ENCODE results near the gene OSGIN1. TPM values are rescaled to one million over a fixed set of nuclear protein-coding genes. Genes with fewer than 3 reads are reported as not detected.

The OSGIN1 gene
- total RNA-seq, 1 experiment from 2014 or later = 13.9 TPM

GRCh38 chr16:83974475-83974874 is 21.4 kb downstream of the OSGIN1 start:
- no peak for TF ChIP-seq CTCF (IDR thresholded peaks at IDR 0.05; ENCODE audit: unreplicated experiment)
- DNase-seq = no peak
- H3K4me3 Mint-ChIP-seq (ENCODE audit: low read depth, unreplicated experiment) = no peak overlapping the region
- no peak overlapping the region for H3K27ac Mint-ChIP-seq (ENCODE audit: unreplicated experiment)
- CTCF ChIA-PET = no interaction called here
- no peaks in the 10 kb centered on the region for H3K4me1 Mint-ChIP-seq (ENCODE audit: low read depth, unreplicated experiment)
- H3K36me3 Mint-ChIP-seq (ENCODE audit: insufficient read depth, unreplicated experiment) = peaks cover 7% of the 10 kb centered on the region
- intact Hi-C loops (cut with micrococcal nuclease; ENCODE audit: unreplicated experiment) = loop anchor here (5.0 kb wide), 1 partner anchor 93 kb away; no protein-coding TSS in a partner anchor
- no TSS peak for BruUV-seq (replicated peaks)
- H3K27me3 Mint-ChIP-seq (ENCODE audit: unreplicated experiment) = peaks cover 94% of the 10 kb centered on the region
- H3K9me3 Mint-ChIP-seq (ENCODE audit: low read depth, unreplicated experiment) = peaks cover 8% of the 10 kb centered on the region

- H3K4me1 Mint-ChIP-seq (ENCODE audit: low read depth, unreplicated experiment) = no peaks in the 10 kb centered on the region
- DNase-seq = no peak
- peaks cover 86% of the 10 kb centered on the region for H3K27me3 Mint-ChIP-seq (ENCODE audit: unreplicated experiment)
- no peak for TF ChIP-seq CTCF (IDR thresholded peaks at IDR 0.05; ENCODE audit: unreplicated experiment)
- CTCF ChIA-PET = no interaction called here
- no peak overlapping the region for H3K27ac Mint-ChIP-seq (ENCODE audit: unreplicated experiment)
- no peaks in the 10 kb centered on the region for H3K36me3 Mint-ChIP-seq (ENCODE audit: insufficient read depth, unreplicated experiment)
- intact Hi-C loops (cut with micrococcal nuclease; ENCODE audit: unreplicated experiment) = no loop called here
- peaks cover 8% of the 10 kb centered on the region for H3K9me3 Mint-ChIP-seq (ENCODE audit: low read depth, unreplicated experiment)
- BruUV-seq (replicated peaks) = no TSS peak
- no peak overlapping the region for H3K4me3 Mint-ChIP-seq (ENCODE audit: low read depth, unreplicated experiment)
Observed at GRCh38 chr16:83975590-83976260, 22.7 kb downstream of the OSGIN1 start.

GRCh38 chr16:83977056-83977815 is 24.2 kb downstream of the OSGIN1 start:
- Mint-ChIP-seq H3K27ac (ENCODE audit: unreplicated experiment) (no peak overlapping the region), H3K36me3 (ENCODE audit: insufficient read depth, unreplicated experiment) (no peaks in the 10 kb centered on the region), H3K4me1 (ENCODE audit: low read depth, unreplicated experiment) (no peaks in the 10 kb centered on the region), H3K4me3 (ENCODE audit: low read depth, unreplicated experiment) (no peak overlapping the region), H3K27me3 (ENCODE audit: unreplicated experiment) (peaks cover 74% of the 10 kb centered on the region), H3K9me3 (ENCODE audit: low read depth, unreplicated experiment) (peaks cover 8% of the 10 kb centered on the region)
- TF ChIP-seq CTCF (IDR thresholded peaks at IDR 0.05; ENCODE audit: unreplicated experiment) = no peak
- DNase-seq = no peak
- CTCF ChIA-PET = no interaction called here
- BruUV-seq (replicated peaks) = no TSS peak
- intact Hi-C loops (cut with micrococcal nuclease; ENCODE audit: unreplicated experiment) = no loop called here

- Mint-ChIP-seq H3K36me3 (ENCODE audit: insufficient read depth, unreplicated experiment) (no peaks in the 10 kb centered on the region), H3K4me3 (ENCODE audit: low read depth, unreplicated experiment) (no peak overlapping the region), H3K27ac (ENCODE audit: unreplicated experiment) (no peak overlapping the region), H3K9me3 (ENCODE audit: low read depth, unreplicated experiment) (peaks cover 8% of the 10 kb centered on the region), H3K4me1 (ENCODE audit: low read depth, unreplicated experiment) (no peaks in the 10 kb centered on the region), H3K27me3 (ENCODE audit: unreplicated experiment) (peaks cover 72% of the 10 kb centered on the region)
- CTCF ChIA-PET = interaction anchor here (0.5 kb wide), 1 partner anchor 251 kb away, joined by 6 read pairs; no protein-coding TSS in a partner anchor
- BruUV-seq (replicated peaks) = no TSS peak
- DNase-seq = no peak
- intact Hi-C loops (cut with micrococcal nuclease; ENCODE audit: unreplicated experiment) = no loop called here
- no peak for TF ChIP-seq CTCF (IDR thresholded peaks at IDR 0.05; ENCODE audit: unreplicated experiment)
Observed at GRCh38 chr16:83978401-83978904, 25.4 kb downstream of the OSGIN1 start.
